BLaER1 treated with 17β-estradiol and CSF1 and Interleukin-3, amounts not matched to agents 10 nM and 100 nM (cell line): ENCODE results near the gene SP3.

Experiments
- H3K27ac ChIP-seq, 11 experiments: shearing (Covaris generic); formaldehyde crosslinking; 2 replicates each; pipeline ENCODE4 v1.8.1; 2022
- H3K27me3 ChIP-seq, 11 experiments: shearing (Covaris generic); formaldehyde crosslinking; 2 replicates each; pipeline ENCODE4 v1.8.1; 2022
- H3K36me3 ChIP-seq, 11 experiments: shearing (Covaris generic); formaldehyde crosslinking; 2 replicates each; pipeline ENCODE4 v1.8.1; 2022
- H3K4me1 ChIP-seq, 10 experiments: shearing (Covaris generic); formaldehyde crosslinking; 2 replicates each; pipeline ENCODE4 v1.8.1; 2022
- H3K4me2 ChIP-seq, 11 experiments: shearing (Covaris generic); formaldehyde crosslinking; 2 replicates each; pipeline ENCODE4 v1.8.1; 2022
- H3K4me3 ChIP-seq, 10 experiments: shearing (Covaris generic); formaldehyde crosslinking; 2 replicates each; pipeline ENCODE4 v1.8.1; 2022
- H3K9ac ChIP-seq, 11 experiments: shearing (Covaris generic); formaldehyde crosslinking; 2 replicates each; pipeline ENCODE4 v1.8.1; 2022
- H3K9me3 ChIP-seq, 11 experiments: shearing (Covaris generic); formaldehyde crosslinking; replicated peaks in 1 of 11; 2 replicates each; pipeline ENCODE4 v1.8.1; 2022
- H4K20me1 ChIP-seq, 11 experiments: shearing (Covaris generic); formaldehyde crosslinking; 2 replicates each; pipeline ENCODE4 v1.8.1; 2022
- Cebpa-rat ChIP-seq, 11 experiments: shearing (Covaris generic); IDR thresholded peaks; 2 replicates each; pipeline ENCODE4 v1.8.1; 2022

The SP3 gene

GRCh38 chr2:174009488-174010223 lies 44.5 kb upstream of the SP3 start:
- Histone ChIP-seq H3K27me3 (peaks cover 7 to 82% (median 19%) of the 10 kb centered on the region in 11 experiments; a peak in 19 of 22 replicates), H4K20me1 (no peaks in the 10 kb centered on the region), H3K4me3 (no peak overlapping the region), H3K27ac (no peak overlapping the region), H3K9me3 (peaks cover 0 to 18% (median 12%) of the 10 kb centered on the region in 11 experiments; a peak in 16 of 22 replicates), H3K4me2 (no peak overlapping the region), H3K36me3 (no peaks in the 10 kb centered on the region), H3K9ac (no peak overlapping the region), H3K4me1 (peaks cover 32 to 46% (median 40%) of the 10 kb centered on the region in 10 experiments)
- TF ChIP-seq Cebpa-rat (IDR thresholded peaks at IDR 0.05) = no peak

- Histone ChIP-seq H3K9me3 (peaks cover 0 to 18% (median 12%) of the 10 kb centered on the region in 11 experiments; a peak in 16 of 22 replicates), H3K36me3 (no peaks in the 10 kb centered on the region), H4K20me1 (no peaks in the 10 kb centered on the region), H3K27ac (no peak overlapping the region), H3K9ac (no peak overlapping the region), H3K4me2 (peak overlapping the region in 2 of 11 experiments; percentile 57 to 66; a peak in 3 of 22 replicates), H3K4me3 (no peak overlapping the region), H3K27me3 (peaks cover 7 to 91% (median 19%) of the 10 kb centered on the region in 11 experiments; a peak in 19 of 22 replicates), H3K4me1 (peaks cover 28 to 43% (median 35%) of the 10 kb centered on the region in 10 experiments)
- TF ChIP-seq Cebpa-rat (IDR thresholded peaks at IDR 0.05) = no peak
Measured at GRCh38 chr2:174008720-174009119, 43.5 kb upstream of the SP3 start.

- H3K36me3 ChIP-seq = no peaks in the 10 kb centered on the region
- no peak overlapping the region for H3K9ac ChIP-seq
- H4K20me1 ChIP-seq = no peaks in the 10 kb centered on the region
- TF ChIP-seq Cebpa-rat (IDR thresholded peaks at IDR 0.05) = 0 out of 22 replicates have a peak, but pooled peaks of 1 of the 11 experiments have one; percentile 11
- peak overlapping the region in 1 of 11 experiments; percentile 57; a peak in 1 of 22 replicates for H3K27ac ChIP-seq
- peaks cover 0 to 3% (median under 1%) of the 10 kb centered on the region in 11 experiments; a peak in 8 of 22 replicates for H3K9me3 ChIP-seq
- peaks cover 0 to 83% (median 4%) of the 10 kb centered on the region in 11 experiments; a peak in 12 of 22 replicates for H3K27me3 ChIP-seq
- peaks cover 16 to 38% (median 23%) of the 10 kb centered on the region in 10 experiments for H3K4me1 ChIP-seq
- no peak overlapping the region for H3K4me3 ChIP-seq
- H3K4me2 ChIP-seq = peak overlapping the region; percentile 13 to 72 (median 55)
Measured at GRCh38 chr2:174007010-174007409, 41.8 kb upstream of the SP3 start.

GRCh38 chr2:174005801-174006419 lies 40.7 kb upstream of the SP3 start:
- Histone ChIP-seq H3K36me3 (no peaks in the 10 kb centered on the region), H3K4me1 (peaks cover 16 to 38% (median 22%) of the 10 kb centered on the region in 10 experiments), H3K27me3 (peaks cover 0 to 75% (median 0%) of the 10 kb centered on the region in 11 experiments; a peak in 8 of 22 replicates), H4K20me1 (no peaks in the 10 kb centered on the region), H3K4me2 (peak overlapping the region; percentile 13 to 72 (median 55); a peak in 14 of 22 replicates), H3K4me3 (no peak overlapping the region), H3K27ac (peak overlapping the region in 2 of 11 experiments; percentile 33 to 57; a peak in 2 of 22 replicates), H3K9ac (no peak overlapping the region), H3K9me3 (no peaks in the 10 kb centered on the region)
- no peak for TF ChIP-seq Cebpa-rat (IDR thresholded peaks at IDR 0.05)

GRCh38 chr2:174004905-174005605 lies 39.9 kb upstream of the SP3 start:
- H3K27me3 ChIP-seq = peaks cover 0 to 69% (median 0%) of the 10 kb centered on the region in 11 experiments; a peak in 8 of 22 replicates
- H3K9ac ChIP-seq = no peak overlapping the region
- no peak overlapping the region for H3K27ac ChIP-seq
- peaks cover 16 to 38% (median 22%) of the 10 kb centered on the region in 10 experiments for H3K4me1 ChIP-seq
- H3K4me3 ChIP-seq = no peak overlapping the region
- H3K4me2 ChIP-seq = peak overlapping the region in 2 of 11 experiments; percentile 54 to 66; a peak in 2 of 22 replicates
- no peaks in the 10 kb centered on the region for H3K36me3 ChIP-seq
- H3K9me3 ChIP-seq = no peaks in the 10 kb centered on the region
- no peaks in the 10 kb centered on the region for H4K20me1 ChIP-seq
- no peak for TF ChIP-seq Cebpa-rat (IDR thresholded peaks at IDR 0.05)

GRCh38 chr2:174003720-174004695 lies 38.8 kb upstream of the SP3 start:
- H3K27ac ChIP-seq = no peak overlapping the region
- H3K4me1 ChIP-seq = peaks cover 16 to 38% (median 24%) of the 10 kb centered on the region in 10 experiments
- H3K4me2 ChIP-seq = no peak overlapping the region
- H3K9ac ChIP-seq = no peak overlapping the region
- H4K20me1 ChIP-seq = no peaks in the 10 kb centered on the region
- no peaks in the 10 kb centered on the region for H3K36me3 ChIP-seq
- no peaks in the 10 kb centered on the region for H3K9me3 ChIP-seq
- TF ChIP-seq Cebpa-rat (IDR thresholded peaks at IDR 0.05) = no peak
- no peak overlapping the region for H3K4me3 ChIP-seq
- H3K27me3 ChIP-seq = peaks cover 0 to 64% (median 0%) of the 10 kb centered on the region in 11 experiments; a peak in 8 of 22 replicates

GRCh38 chr2:174002679-174003078 lies 37.5 kb upstream of the SP3 start:
- no peaks in the 10 kb centered on the region for H3K9me3 ChIP-seq
- H3K27ac ChIP-seq = no peak overlapping the region
- H3K27me3 ChIP-seq = peaks cover 0 to 51% (median 0%) of the 10 kb centered on the region in 11 experiments; a peak in 8 of 22 replicates
- H3K4me2 ChIP-seq = no peak overlapping the region
- no peak overlapping the region for H3K9ac ChIP-seq
- H3K4me3 ChIP-seq = no peak overlapping the region
- H3K36me3 ChIP-seq = no peaks in the 10 kb centered on the region
- no peaks in the 10 kb centered on the region for H4K20me1 ChIP-seq
- peaks cover 23 to 41% (median 27%) of the 10 kb centered on the region in 10 experiments for H3K4me1 ChIP-seq
- no peak for TF ChIP-seq Cebpa-rat (IDR thresholded peaks at IDR 0.05)

GRCh38 chr2:174001107-174001506 lies 35.9 kb upstream of the SP3 start:
- Histone ChIP-seq H3K9me3 (peaks cover 0 to 10% (median 0%) of the 10 kb centered on the region in 11 experiments; a peak in 6 of 22 replicates), H3K4me1 (peaks cover 17 to 40% (median 21%) of the 10 kb centered on the region in 10 experiments), H3K27ac (no peak overlapping the region), H3K27me3 (peaks cover 0 to 42% (median 0%) of the 10 kb centered on the region in 11 experiments; a peak in 8 of 22 replicates), H3K9ac (no peak overlapping the region), H3K36me3 (no peaks in the 10 kb centered on the region), H4K20me1 (no peaks in the 10 kb centered on the region), H3K4me3 (no peak overlapping the region), H3K4me2 (no peak overlapping the region)
- TF ChIP-seq Cebpa-rat (IDR thresholded peaks at IDR 0.05) = no peak
